ENCODE data around the gene AGPAT1. TPM values are rescaled to one million over a fixed set of nuclear protein-coding genes. Genes with fewer than 3 reads are reported as not detected.

The AGPAT1 gene
- total RNA-seq, 2 experiments from 2014 or later = 24.5 to 28.1 TPM

DNA sequence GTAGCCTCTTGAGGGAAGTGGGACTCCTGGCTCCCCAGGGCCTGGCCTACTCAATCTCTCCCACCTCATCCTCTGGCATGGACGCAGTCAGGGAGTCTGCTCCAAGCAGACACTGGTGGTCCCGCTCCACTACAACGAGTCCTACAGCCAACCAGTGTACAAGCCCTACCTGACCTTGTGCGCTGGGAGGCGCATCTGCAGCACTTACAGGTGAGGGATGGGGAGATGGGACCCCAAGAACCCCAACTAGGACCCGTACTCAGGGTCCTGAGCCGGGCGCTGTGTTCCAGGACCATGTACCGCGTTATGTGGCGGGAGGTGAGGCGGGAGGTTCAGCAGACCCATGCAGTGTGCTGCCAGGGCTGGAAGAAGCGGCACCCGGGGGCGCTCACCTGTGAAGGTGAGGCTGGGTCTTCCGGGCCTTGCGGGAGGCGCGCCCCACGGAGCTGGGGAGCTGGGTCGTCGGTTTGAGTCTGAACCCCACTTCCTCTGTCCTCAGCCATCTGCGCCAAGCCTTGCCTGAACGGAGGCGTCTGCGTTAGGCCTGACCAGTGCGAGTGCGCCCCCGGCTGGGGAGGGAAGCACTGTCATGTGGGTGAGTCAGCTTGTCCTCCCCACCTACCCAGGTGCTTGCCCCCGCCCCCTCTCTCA is 9.3 kb downstream of the AGPAT1 start:
- no peak for DNase-seq (ENCODE audit: low spot score)
- H3K4me1 ChIP-seq (ENCODE audit: insufficient read depth, low read length, poor library complexity, severe bottlenecking) = peaks cover 10% of the 10 kb centered on the region
- intact Hi-C loops (cut with micrococcal nuclease; ENCODE audit: unreplicated experiment) = no loop called here
- POLR2A ChIA-PET = no interaction called here
- H3K9me2 ChIP-seq (ENCODE audit: insufficient read depth, low read length) = no peaks in the 10 kb centered on the region
- no peaks in the 10 kb centered on the region for H3K79me2 ChIP-seq (ENCODE audit: insufficient read depth, low read depth, low read length)
- H3K27ac ChIP-seq (ENCODE audit: low read depth, low read length, poor library complexity, severe bottlenecking) = no peak overlapping the region
- peaks cover 59% of the 10 kb centered on the region for H3K36me3 ChIP-seq (ENCODE audit: insufficient read depth, low read length)
- H4K20me1 ChIP-seq (ENCODE audit: insufficient read depth, low read length) = no peaks in the 10 kb centered on the region
- H3K9me3 ChIP-seq (ENCODE audit: low read length) = no peaks in the 10 kb centered on the region
- H2AFZ ChIP-seq (ENCODE audit: low read length) = no peak overlapping the region
- BruUV-seq (replicated peaks) = no TSS peak
- no peak overlapping the region for H3K4me3 ChIP-seq (ENCODE audit: low read depth, low read length, poor library complexity, severe bottlenecking)
- H3K4me2 ChIP-seq (ENCODE audit: low read length) = no peak overlapping the region; the same call in 1 of the 2 replicates
- CTCF ChIA-PET (ENCODE audit: unreplicated experiment) = no interaction called here
- no peak for TF ChIP-seq EZH2phosphoT487 (IDR thresholded peaks at IDR 0.05; ENCODE audit: borderline replicate concordance, low read depth, low read length)
- TF ChIP-seq, protein P1, sequence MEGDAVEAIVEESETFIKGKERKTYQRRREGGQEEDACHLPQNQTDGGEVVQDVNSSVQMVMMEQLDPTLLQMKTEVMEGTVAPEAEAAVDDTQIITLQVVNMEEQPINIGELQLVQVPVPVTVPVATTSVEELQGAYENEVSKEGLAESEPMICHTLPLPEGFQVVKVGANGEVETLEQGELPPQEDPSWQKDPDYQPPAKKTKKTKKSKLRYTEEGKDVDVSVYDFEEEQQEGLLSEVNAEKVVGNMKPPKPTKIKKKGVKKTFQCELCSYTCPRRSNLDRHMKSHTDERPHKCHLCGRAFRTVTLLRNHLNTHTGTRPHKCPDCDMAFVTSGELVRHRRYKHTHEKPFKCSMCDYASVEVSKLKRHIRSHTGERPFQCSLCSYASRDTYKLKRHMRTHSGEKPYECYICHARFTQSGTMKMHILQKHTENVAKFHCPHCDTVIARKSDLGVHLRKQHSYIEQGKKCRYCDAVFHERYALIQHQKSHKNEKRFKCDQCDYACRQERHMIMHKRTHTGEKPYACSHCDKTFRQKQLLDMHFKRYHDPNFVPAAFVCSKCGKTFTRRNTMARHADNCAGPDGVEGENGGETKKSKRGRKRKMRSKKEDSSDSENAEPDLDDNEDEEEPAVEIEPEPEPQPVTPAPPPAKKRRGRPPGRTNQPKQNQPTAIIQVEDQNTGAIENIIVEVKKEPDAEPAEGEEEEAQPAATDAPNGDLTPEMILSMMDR (conservative IDR thresholded peaks at IDR 0.05; ENCODE audit: low read length) = peak; percentile 41

- CTCF ChIA-PET (ENCODE audit: unreplicated experiment) = no interaction called here
- peaks cover 53% of the 10 kb centered on the region for H3K36me3 ChIP-seq (ENCODE audit: insufficient read depth, low read length)
- peaks cover 10% of the 10 kb centered on the region for H3K4me1 ChIP-seq (ENCODE audit: insufficient read depth, low read length, poor library complexity, severe bottlenecking)
- no peak within 1 kb of the TSS for H3K4me3 ChIP-seq (ENCODE audit: low read depth, low read length, poor library complexity, severe bottlenecking)
- no peaks in the 10 kb centered on the region for H3K9me2 ChIP-seq (ENCODE audit: insufficient read depth, low read length)
- no peak within 1 kb of the TSS for H2AFZ ChIP-seq (ENCODE audit: low read length)
- no peaks in the 10 kb centered on the region for H4K20me1 ChIP-seq (ENCODE audit: insufficient read depth, low read length)
- H3K4me2 ChIP-seq (ENCODE audit: low read length) = no peak within 1 kb of the TSS
- no peaks in the 10 kb centered on the region for H3K9me3 ChIP-seq (ENCODE audit: low read length)
- no TSS peak for BruUV-seq (replicated peaks)
- H3K27ac ChIP-seq (ENCODE audit: low read depth, low read length, poor library complexity, severe bottlenecking) = no peak within 1 kb of the TSS
- H3K79me2 ChIP-seq (ENCODE audit: insufficient read depth, low read depth, low read length) = no peaks in the 10 kb centered on the region
- intact Hi-C loops (cut with micrococcal nuclease; ENCODE audit: unreplicated experiment) = no loop called here
- POLR2A ChIA-PET = interaction anchor here (0.5 to 0.6 kb wide), 2 partner anchors 21 to 512 kb away, joined by 3 read pairs; partner anchors contain the start of gene BAG6
- TF ChIP-seq EZH2phosphoT487 (IDR thresholded peaks at IDR 0.05; ENCODE audit: borderline replicate concordance, low read depth, low read length) = no peak
- TF ChIP-seq, protein P1 (conservative IDR thresholded peaks at IDR 0.05; ENCODE audit: low read length) = no peak
- DNase-seq (ENCODE audit: low spot score) = no peak
These were observed 11.6 kb downstream of the AGPAT1 start, which contains the start of gene EGFL8 for GRCh38 chr6:32164295-32164694. Gene EGFL8, plus strand, starts transcription at chr6:32164595. Its CDS starts 1,571 bp downstream, at chr6:32166166.

- ChIA-PET CTCF (ENCODE audit: unreplicated experiment) (no interaction called here), POLR2A (interaction anchor here (0.5 to 0.6 kb wide), 2 partner anchors 20 to 511 kb away, joined by 3 read pairs; partner anchors contain the start of gene BAG6)
- BruUV-seq (replicated peaks) = no TSS peak
- TF ChIP-seq, protein P1 (conservative IDR thresholded peaks at IDR 0.05; ENCODE audit: low read length) = no peak
- TF ChIP-seq EZH2phosphoT487 (IDR thresholded peaks at IDR 0.05; ENCODE audit: borderline replicate concordance, low read depth, low read length) = no peak
- Histone ChIP-seq H3K27ac (ENCODE audit: low read depth, low read length, poor library complexity, severe bottlenecking) (no peak overlapping the region), H3K4me2 (ENCODE audit: low read length) (no peak overlapping the region), H3K9me3 (ENCODE audit: low read length) (no peaks in the 10 kb centered on the region), H3K4me3 (ENCODE audit: low read depth, low read length, poor library complexity, severe bottlenecking) (no peak overlapping the region), H3K79me2 (ENCODE audit: insufficient read depth, low read depth, low read length) (no peaks in the 10 kb centered on the region), H3K36me3 (ENCODE audit: insufficient read depth, low read length) (peaks cover 52% of the 10 kb centered on the region), H2AFZ (ENCODE audit: low read length) (no peak overlapping the region), H4K20me1 (ENCODE audit: insufficient read depth, low read length) (no peaks in the 10 kb centered on the region), H3K4me1 (ENCODE audit: insufficient read depth, low read length, poor library complexity, severe bottlenecking) (peaks cover 10% of the 10 kb centered on the region), H3K9me2 (ENCODE audit: insufficient read depth, low read length) (no peaks in the 10 kb centered on the region)
- intact Hi-C loops (cut with micrococcal nuclease; ENCODE audit: unreplicated experiment) = no loop called here
- no peak for DNase-seq (ENCODE audit: low spot score)
These were observed 12.2 kb downstream of the AGPAT1 start for GRCh38 chr6:32163559-32164258.
